Pons (tissue), 1 donor: ENCODE data around the gene BCKDHB.
"Not testable (repeated sequence)": the region's sequence is repeated elsewhere in the genome, so short reads cannot be mapped to it uniquely, and the experiment has no call there.

Experiments
- DNase-seq: peaks from one replicate; pipeline ENCODE4 v3.0.0-alpha.2; 2016; ENCODE audit warnings: low spot score

The BCKDHB gene

DNA sequence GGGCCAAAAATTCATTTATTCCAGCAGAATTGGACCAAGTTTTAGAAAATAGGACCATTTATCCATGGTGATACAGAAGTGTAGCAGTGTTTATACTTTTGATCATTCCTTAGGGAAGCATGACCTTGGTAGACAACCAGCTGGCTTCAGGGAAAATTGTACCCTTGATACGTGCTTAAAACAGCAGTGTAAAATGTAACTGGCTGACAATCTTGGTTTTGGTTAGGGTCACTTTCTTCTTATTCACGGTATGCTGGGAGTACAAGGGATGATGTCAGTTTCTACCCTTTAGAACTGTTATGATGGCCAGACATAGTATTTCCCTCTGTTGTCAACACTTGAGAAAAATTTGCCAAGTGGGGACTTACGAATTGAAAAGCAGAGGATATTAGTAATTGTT is 157.1 kb downstream of the BCKDHB start:
- no peak for DNase-seq

DNA sequence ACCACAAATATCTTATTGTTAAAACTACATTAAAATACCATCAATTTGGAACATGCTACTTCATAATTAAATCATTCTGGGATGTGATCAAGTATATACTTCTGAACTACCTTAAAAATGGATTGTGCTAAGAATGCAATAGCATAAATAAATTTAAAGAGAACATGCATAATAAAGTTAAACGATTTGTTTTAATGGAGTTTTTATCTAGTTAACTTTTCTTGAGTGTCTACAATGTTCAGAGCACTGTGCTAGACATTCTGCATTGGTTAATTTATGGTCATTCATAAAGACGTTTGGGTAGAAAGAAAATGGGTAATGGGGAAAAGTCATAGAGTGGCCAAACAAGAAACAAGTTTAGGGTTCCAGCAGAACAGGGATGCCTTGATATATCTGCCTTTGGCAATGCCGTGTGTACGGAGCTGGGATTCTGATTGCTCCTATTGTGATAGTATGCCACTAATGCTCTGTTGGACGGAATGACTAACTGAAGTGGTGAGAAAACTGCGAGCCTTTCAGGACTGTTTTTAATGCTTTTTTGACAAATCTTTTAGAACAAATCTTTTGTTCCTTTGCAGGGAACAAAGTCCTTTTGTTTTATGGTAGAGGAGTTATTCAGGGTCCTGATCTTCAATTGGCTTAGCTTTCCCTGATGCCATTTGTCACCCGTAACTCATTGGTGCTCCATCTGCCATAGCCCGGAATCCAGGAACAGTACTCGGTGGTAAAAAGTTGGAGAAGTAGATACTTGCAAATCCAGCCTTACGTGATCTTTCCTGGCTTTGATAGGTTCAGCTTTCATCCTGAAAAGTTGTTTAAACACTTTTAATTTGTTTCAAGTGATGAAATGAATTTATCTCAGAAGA is 162.6 kb downstream of the BCKDHB start:
- DNase-seq = peak; percentile 74

GRCh38 chr6:80271074-80271473 is 164.6 kb downstream of the BCKDHB start:
- no peak for DNase-seq

DNA sequence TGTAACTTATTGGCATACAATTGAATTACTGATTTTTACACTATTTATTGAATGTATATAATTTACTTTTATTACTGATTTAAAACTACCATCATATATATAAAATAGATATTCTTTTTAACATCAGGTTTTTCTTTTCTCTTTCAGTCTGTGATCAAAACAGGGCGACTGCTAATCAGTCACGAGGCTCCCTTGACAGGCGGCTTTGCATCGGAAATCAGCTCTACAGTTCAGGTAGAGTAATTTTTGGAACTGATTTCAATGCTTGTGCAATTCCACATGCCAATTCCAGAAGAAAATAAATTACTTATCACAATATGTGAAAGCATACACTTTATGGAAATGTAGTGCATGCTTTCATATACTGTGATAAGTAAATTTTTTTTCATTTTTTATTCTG is 166.5 kb downstream of the BCKDHB start:
- DNase-seq = no peak

GRCh38 chr6:80276861-80277260 is 170.4 kb downstream of the BCKDHB start:
- DNase-seq = no peak

DNA sequence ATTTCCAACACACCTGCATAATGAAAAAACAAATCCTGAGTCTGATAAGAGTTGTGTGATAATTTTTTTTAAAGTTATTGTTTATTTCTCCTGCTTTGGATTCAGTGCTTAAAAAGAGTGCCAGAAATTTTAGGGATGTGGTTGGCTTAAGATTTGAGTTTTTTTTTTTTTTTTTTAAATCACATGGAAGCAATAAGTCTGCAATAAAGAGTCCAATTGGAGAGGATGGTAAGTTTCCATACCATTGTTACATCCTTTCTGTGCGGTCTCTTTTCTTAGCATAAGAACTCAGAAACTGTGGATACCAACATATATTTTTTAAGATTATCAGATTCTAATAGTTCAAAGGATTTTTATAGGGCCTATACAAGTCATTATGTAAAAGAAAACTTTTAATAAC is 171.0 kb downstream of the BCKDHB start:
- DNase-seq = no peak

DNA sequence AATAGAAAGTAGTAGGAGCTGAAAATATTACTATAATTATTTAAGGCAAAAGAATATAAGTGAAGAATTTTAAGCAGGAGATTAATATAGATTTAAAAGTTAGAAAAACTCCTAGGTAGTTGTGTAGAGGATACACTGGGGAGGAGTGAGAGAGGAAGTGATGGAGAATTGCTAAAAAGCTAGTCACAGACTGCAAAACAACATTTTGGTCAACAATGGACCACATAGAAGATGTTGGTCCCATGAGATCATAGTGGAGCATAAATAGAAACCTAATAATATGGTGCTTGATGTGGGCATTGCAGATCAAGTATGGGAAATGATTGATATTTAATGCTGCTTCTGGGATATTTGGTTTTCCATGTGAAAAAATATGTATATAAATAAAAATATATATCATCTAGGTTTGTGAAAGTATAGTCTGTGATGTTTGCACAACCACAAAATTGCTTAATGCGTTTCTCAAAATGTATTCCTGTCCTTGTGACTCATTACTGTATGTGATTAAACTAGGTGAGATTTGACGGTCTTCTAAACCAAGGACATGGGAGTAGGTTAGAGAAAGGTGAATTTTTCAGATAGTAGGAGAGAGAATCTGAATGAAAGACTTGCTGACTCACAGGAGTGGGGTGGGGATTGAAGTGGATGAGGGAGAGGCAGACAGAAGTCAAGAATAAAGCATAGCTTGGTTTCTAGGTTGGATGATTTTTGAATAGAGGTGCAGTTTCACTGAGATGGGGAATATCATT is 174.0 kb downstream of the BCKDHB start:
- no peak for DNase-seq

GRCh38 chr6:80282913-80283554 is 176.6 kb downstream of the BCKDHB start:
- DNase-seq = no peak

DNA sequence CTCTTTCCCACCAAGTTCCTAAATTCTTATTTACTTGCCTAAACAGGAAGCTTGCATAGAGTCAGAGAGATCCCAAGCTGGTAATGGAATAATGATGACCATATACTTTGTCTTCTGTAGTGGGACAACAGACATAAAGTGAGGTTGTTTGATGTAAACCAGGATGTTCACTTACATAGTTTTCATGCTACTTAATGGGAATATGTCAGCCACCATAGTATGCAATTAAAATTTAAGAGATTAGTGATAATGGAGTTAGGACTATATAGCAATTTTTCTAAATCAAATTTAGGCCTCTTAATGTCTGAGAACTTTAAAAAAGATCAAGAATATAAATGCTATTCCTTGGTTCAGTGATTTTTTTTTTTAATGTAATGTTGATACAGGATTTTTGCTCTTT is 180.6 kb downstream of the BCKDHB start:
- no peak for DNase-seq

DNA sequence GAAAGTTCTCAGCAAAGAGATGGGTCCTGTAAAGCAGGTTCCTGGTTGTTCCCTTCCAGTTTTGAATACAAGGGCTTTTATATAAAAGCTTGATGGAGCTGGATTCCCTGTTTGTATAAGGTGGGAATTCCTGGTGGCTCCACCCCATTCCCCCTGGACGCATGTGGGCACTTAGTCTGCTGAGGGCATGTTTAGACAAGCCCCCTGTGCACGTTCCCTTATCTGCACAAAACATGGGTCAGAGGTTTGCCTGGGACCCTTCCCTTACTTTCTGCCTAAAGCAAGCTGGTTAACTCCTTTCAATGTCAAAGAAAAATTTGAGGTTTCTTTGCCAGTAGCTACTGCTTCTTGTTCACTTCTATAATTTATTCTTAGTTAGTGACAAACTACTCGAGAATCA is 181.1 kb downstream of the BCKDHB start:
- DNase-seq = no peak

DNA sequence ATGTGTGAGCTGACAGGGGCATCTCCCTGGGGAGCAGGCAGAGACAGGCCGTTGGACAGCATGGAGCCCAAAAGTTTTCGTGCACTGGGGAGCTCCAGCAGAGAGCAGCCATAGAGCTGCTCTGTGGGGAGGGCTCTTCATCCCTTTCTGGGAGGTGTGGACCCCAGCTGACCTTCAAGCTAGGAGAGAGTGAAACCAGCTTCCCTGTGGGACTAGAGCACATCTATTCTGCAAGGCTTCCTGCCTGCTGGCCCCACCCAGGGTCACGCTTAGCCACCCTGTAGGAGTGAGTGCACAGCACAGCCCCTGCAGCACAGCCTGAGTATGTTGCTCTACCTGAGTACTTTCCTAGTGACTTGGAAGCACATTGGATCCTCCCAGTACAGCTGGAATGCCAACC is 183.3 kb downstream of the BCKDHB start:
- DNase-seq = no peak

DNA sequence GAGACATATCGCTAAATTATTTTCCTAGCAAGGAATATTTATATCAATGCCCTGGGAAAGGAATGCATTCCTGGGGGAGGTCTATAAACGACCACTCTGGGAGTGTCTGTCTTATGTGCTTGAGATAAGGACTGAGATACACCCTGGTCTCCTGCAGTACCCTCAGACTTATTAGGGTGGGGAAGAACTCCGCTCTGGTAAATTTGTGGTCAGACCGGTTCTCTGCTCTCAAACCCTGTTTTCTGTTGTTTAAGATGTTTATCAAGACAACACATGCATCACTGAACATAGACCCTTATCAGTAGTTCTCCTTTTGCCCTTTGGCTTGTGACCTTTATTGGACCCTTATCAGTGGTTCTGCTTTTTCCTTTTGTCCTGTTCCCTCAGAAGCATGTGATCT is 188.1 kb downstream of the BCKDHB start:
- DNase-seq = not testable (repeated sequence)

- no peak for DNase-seq
These were observed 196.2 kb downstream of the BCKDHB start for GRCh38 chr6:80302716-80303115.

DNA sequence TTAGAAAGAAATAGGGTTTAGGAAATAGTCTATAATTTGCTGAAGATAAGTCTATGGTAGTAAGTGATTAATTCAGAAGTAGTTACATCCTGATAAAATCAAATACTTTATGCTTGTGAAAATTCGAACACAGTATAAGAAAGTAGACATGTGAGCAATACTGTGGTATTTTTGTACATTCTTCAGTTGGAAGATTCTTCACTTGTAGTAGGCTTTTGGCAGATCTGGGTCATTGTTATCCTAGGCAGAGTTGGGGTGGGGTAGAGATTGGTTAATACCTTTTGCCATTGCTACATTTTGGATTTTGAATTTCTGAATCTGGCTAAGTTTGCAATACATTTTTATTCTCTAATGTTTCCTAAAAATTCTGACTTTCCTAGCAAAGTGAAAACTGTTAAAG is 197.5 kb downstream of the BCKDHB start:
- no peak for DNase-seq

DNA sequence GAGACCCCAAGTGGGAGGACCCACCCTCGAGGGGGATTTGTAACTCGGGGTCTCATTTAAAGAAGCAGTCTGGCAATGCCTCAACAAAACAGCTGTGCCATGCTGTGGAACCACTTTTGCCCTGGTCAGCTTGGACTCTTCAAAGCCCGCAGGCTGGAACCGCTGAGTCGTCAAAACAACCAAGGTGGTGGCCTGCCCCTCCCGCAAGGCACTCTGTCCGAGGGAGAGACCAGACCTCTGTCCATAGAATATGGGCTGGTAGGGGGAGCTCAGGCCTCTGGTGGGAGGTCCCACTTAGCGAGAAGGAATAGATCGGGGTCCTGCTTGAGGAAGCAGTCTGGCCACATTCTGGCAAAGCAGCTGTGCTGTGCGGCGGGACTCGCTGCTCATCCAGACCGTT is 208.1 kb downstream of the BCKDHB start:
- DNase-seq = no peak

DNA sequence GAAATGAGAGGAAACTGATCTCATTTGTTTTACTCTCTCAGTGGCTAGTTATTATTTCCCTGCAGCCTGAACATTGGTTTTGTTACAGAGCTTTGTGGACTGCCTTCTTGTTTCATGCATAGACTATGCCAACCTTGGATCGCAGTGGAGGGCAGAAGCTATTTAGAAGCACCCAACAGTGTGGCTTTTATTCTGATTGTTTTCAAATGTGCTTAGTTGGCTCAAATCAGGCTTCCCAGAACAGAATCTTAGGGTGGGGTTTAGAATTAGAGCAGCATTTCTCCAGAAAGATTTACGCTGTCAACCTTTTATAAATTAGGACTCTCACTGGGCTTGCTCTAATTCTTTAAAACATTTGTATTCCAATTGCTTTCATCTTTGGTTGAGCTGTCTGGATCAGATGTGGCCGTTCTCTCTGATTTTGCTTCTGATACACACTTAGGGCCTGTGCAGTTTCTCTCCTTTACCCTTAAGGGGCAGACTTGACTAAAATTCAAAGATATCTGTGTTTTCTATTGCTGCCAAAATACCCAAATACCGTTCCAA is 210.3 kb downstream of the BCKDHB start:
- DNase-seq = peak; percentile 91

DNA sequence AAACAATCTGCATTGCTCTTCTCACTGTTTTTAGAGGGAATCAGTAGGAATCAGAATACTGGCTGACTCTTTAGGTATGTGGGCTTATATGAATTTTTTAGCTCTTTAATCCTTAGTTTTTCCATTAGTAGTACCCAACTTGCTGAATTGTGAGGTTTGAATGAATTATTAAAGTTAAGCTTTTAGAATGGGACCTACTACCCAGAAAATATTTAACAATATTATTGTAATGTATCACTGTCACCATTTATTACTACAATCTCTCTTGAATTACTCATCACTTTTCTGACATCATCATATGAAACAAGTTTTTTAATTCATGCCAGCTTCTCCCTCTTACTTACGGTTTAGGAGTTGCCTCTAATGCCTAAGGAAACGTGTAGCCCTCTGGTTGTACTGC is 212.7 kb downstream of the BCKDHB start:
- no peak for DNase-seq

DNA sequence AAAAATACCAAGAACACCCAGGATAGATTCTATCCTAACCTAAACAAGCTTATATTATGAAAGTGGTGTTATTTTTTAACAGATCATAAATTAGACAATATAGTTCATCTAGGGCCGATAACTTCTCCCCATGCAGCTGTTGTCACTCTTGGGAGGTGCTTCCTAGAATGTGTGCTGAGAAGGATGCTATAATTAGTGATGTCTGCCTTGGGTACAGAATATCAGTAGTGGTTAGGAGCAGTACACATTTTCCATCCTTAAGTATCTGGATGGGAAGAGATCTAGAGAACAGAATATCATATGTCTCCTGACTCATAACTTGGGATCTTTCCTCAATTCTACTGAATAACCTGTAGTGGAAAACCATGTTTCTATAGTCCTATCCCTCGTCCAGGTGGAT is 214.5 kb downstream of the BCKDHB start:
- DNase-seq = no peak

- DNase-seq = no peak
These were observed 219.3 kb downstream of the BCKDHB start for GRCh38 chr6:80325742-80326141.

GRCh38 chr6:80328652-80329051 is 222.2 kb downstream of the BCKDHB start:
- no peak for DNase-seq

GRCh38 chr6:80329496-80329895 is 223.0 kb downstream of the BCKDHB start:
- no peak for DNase-seq

GRCh38 chr6:80330961-80331360 is 224.5 kb downstream of the BCKDHB start:
- no peak for DNase-seq

DNA sequence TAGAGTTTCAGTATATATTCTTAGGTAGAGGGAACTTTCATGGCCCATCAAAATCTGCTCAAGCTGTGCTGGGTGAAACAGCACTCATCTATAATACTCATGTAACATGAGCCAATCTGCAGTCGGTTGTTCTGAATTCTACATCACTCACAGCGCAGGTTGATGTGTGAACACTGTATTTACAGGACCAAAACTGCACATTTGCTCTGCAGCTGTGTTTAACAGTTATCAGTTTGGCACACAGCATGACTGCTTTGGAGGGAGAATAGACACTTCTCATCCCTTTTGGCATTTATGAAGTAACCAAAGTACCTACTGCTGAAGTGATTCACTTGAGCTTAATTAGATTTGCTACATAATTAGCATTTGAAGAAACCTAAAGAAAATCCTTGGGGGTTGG is 225.1 kb downstream of the BCKDHB start:
- DNase-seq = no peak
